ENCODE results near the gene ARL4C. TPM values are rescaled to one million over a fixed set of nuclear protein-coding genes. Genes with fewer than 3 reads are reported as not detected.

ARL4C gene
- total RNA-seq, 4 donors from 2014 or later, result 0.32 to 3.6 (median 0.46) TPM

DNA sequence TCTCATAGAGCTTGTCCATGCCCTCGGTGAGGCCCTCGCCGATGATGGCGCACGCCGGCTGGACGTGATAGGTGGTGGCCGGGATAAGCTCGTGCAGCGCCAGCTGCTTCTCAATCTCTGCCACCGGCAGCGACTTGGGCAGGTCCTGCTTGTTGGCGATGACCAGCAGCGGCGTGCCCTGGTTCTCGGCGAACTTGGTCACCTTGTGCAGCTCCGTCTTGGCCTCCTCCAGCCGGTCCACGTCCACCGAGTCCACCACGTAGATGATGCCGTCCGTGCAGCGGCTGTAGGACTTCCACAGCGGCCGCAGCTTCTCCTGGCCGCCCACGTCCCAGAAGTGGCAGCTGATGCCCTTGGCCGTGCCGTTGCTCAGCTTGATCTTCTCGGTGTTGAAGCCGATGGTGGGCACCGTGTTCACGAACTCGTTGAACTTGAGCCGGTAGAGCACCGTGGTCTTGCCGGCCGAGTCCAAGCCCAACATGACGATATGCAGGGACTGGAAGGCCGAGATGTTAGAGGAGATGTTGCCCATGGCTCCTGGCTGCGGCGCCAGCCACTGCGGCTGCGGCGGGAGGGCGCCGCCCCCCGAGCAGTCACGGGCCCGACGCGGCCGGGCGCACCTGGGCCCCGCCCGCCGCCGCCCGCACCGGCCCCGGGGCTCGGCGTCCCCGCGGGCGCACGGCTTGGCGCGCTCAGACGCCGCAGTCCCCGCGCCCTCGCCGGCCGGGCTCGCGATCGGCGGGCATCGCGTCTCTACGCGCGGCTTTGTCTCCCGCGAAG is 636 bp downstream of the ARL4C start:
- Histone ChIP-seq H3K27me3 (peaks cover 27 to 29% (median 28%) of the 10 kb centered on the region in 3 donors), H3K9me3 (no peaks in the 10 kb centered on the region), H3K4me3 (peak overlapping the region; percentile 55 to 61 (median 58)), H3K4me1 (peaks cover 12 to 18% of the 10 kb centered on the region in 2 donors), H3K27ac (peak overlapping the region in 2 of 4 donors; percentile 11 to 69), H3K36me3 (no peaks in the 10 kb centered on the region)
- in situ Hi-C loops (cut with MboI; ENCODE audit: low sequenced_read_pairs in 4 of 4), result loop anchor here in 2 of 4 donors (10.0 to 25.0 kb wide), 2 partner anchors 211 to 359 kb away; no protein-coding TSS in a partner anchor
- DNase-seq (peak in 1 of 2 donors; percentile 19), ATAC-seq (peak; percentile 31 to 67)
- intact Hi-C loops (cut with DNase I; ENCODE audit: low total_unique reads), result no loop called here
- TF ChIP-seq, protein P1, sequence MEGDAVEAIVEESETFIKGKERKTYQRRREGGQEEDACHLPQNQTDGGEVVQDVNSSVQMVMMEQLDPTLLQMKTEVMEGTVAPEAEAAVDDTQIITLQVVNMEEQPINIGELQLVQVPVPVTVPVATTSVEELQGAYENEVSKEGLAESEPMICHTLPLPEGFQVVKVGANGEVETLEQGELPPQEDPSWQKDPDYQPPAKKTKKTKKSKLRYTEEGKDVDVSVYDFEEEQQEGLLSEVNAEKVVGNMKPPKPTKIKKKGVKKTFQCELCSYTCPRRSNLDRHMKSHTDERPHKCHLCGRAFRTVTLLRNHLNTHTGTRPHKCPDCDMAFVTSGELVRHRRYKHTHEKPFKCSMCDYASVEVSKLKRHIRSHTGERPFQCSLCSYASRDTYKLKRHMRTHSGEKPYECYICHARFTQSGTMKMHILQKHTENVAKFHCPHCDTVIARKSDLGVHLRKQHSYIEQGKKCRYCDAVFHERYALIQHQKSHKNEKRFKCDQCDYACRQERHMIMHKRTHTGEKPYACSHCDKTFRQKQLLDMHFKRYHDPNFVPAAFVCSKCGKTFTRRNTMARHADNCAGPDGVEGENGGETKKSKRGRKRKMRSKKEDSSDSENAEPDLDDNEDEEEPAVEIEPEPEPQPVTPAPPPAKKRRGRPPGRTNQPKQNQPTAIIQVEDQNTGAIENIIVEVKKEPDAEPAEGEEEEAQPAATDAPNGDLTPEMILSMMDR (IDR thresholded peaks at IDR 0.05 in 4 of 5, conservative IDR thresholded peaks at IDR 0.05 in 1 of 5), result no peak
- no peak for TF ChIP-seq POLR2A (IDR thresholded peaks at IDR 0.05)

DNA sequence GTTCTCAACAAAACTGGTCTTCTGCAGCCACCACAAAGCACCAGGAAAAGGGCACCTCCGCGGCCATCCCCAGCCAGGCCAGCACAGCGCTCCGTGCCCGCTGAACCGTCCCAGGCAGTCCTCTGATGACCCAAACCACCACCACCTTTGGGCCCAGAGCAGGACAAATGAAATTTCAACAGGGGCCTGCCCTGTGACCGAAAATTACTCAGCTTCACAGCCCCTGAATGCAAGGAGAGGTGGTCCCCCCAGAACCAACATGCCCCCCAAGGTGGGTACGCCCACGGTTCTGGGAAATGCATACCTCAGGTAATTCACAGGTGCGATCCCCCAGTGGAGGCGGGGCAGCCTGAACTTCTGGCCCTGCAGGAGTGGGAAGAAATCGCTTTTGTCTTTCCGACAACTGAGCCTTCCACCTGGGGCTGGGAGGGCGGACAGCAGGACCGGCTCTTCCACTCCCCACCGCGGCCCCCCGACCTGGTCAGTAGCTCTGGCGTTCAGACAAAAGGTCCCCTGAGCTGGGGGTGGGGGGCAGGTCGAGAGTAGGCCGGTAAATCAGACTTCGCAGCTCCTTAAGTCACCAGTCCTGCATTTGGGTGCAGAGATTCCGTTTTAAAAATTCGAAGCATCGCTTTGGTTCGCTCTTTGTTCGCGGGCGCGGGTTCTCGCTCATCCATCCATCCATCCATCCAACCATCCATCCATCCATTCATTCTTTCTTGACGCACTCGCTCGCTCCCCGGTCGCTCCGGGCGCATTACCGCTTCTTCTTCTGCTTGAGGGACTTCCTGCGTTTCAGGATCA is 1.4 kb downstream of the ARL4C start:
- intact Hi-C loops (cut with DNase I; ENCODE audit: low total_unique reads), result no loop called here
- TF ChIP-seq, protein P1 (IDR thresholded peaks at IDR 0.05 in 4 of 5, conservative IDR thresholded peaks at IDR 0.05 in 1 of 5), result no peak
- TF ChIP-seq POLR2A (IDR thresholded peaks at IDR 0.05), result no peak
- no peak for ATAC-seq
- H3K4me1 ChIP-seq, result peaks cover 12 to 18% of the 10 kb centered on the region in 2 donors
- in situ Hi-C loops (cut with MboI; ENCODE audit: low sequenced_read_pairs in 4 of 4), result loop anchor here in 2 of 4 donors (10.0 to 25.0 kb wide), 2 partner anchors 211 to 358 kb away; no protein-coding TSS in a partner anchor
- H3K36me3 ChIP-seq, result no peaks in the 10 kb centered on the region
- H3K27me3 ChIP-seq, result peaks cover 27 to 29% (median 28%) of the 10 kb centered on the region in 3 donors
- H3K27ac ChIP-seq, result no peak overlapping the region
- peak overlapping the region; percentile 50 to 61 (median 56) for H3K4me3 ChIP-seq
- H3K9me3 ChIP-seq, result no peaks in the 10 kb centered on the region
- DNase-seq, result no peak

DNA sequence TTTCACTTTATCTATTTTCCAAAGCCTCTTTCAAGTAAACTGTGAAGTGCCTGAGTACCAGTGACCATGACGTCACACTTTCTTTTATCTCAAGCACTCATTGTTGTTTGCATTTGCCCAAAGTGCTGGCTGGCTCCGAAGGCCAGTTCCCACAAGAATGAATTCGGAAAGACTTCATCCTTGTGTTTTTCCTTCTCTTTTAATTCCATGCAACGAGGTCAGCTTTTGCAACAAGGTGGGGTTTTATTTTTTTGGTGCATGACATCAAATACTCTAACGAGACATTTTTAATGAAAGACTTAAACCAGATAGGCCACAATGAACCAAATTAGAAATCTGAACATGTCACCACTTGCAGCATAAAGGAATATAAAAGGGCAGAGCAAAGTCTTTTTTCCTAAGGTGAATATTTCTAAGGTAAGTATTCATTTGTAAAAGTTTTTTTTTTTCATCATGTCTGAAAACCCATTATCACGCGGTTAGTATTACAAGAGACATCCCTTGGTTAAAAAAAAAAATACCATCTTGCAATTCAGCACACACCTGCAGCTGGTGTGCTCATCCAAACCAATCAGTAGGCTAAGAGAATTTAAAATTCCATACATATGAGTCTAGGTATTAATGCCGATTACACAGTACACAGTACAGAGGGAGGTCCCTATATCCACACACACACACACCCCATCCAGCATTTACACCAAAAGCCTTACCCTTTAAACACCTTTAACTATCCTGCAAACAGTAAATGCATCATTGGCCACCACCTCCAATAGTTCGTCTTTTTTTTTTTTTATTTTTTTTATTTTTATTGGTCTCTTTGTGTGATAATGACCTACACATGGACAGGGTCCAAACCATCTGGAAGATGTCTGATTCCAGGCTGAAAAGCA is 2.3 kb downstream of the ARL4C start:
- intact Hi-C loops (cut with DNase I; ENCODE audit: low total_unique reads), result no loop called here
- in situ Hi-C loops (cut with MboI; ENCODE audit: low sequenced_read_pairs in 4 of 4), result loop anchor here in 2 of 4 donors (10.0 to 25.0 kb wide), 2 partner anchors 210 to 357 kb away; no protein-coding TSS in a partner anchor
- H3K27ac ChIP-seq, result no peak overlapping the region

More for the DNA sequence above, 2.3 kb downstream of the ARL4C start:
- peaks cover 27 to 29% (median 28%) of the 10 kb centered on the region in 3 donors for H3K27me3 ChIP-seq
- DNase-seq (no peak), ATAC-seq (no peak)
- no peaks in the 10 kb centered on the region for H3K36me3 ChIP-seq
- TF ChIP-seq, protein P1 (IDR thresholded peaks at IDR 0.05 in 4 of 5, conservative IDR thresholded peaks at IDR 0.05 in 1 of 5), result no peak
- no peak for TF ChIP-seq POLR2A (IDR thresholded peaks at IDR 0.05)
- H3K4me1 ChIP-seq, result peaks cover 12 to 18% of the 10 kb centered on the region in 2 donors
- H3K4me3 ChIP-seq, result peak overlapping the region in 3 of 4 donors; percentile 50 to 61 (median 56)
- H3K9me3 ChIP-seq, result no peaks in the 10 kb centered on the region
